PC-3 (cell line): Measurements from ENCODE around the gene EIF4ENIF1. TPM values are rescaled to one million over a fixed set of nuclear protein-coding genes. Genes with fewer than 3 reads are reported as not detected.

Experiments used
- ATAC-seq: fragments of 200-7000 bp; cut with Tn5 transposase; 2 replicates; pipeline ENCODE4 v1.9.1; 2020; ENCODE audit warnings: mild to moderate bottlenecking, moderate library complexity
- BruUV-seq: library from RNA; stranded (reverse); fragments of 400-500 nt; replicated peaks from 2 replicates; lab custom pipeline; 2021; lab: Mats Ljungman, UMichigan
- CTCF ChIA-PET: fragments of 300-600 bp; sonication (Branson Sonifier 250); formaldehyde crosslinking; loops from one replicate; lab custom pipeline; 2022; ENCODE audit warnings: antibody characterized with exemption; lab: Charles Lee
- POLR2A ChIA-PET: fragments of 300-600 bp; sonication (Branson Sonifier 250); formaldehyde crosslinking; loops from one replicate; lab custom pipeline; 2022; ENCODE audit warnings: antibody characterized with exemption; ENCODE audit not compliant: unreplicated experiment; lab: Charles Lee
- DNase-seq: peaks from one replicate; pipeline ENCODE4 v3.0.0-alpha.2; 2015
- H2AFZ ChIP-seq: fragments of 300-600 bp; sonication (generic); 2 replicates; pipeline ENCODE4 v1.6.0; 2016; ENCODE audit warnings: antibody characterized with exemption, low read length
- H3F3A ChIP-seq: fragments of 300-600 bp; sonication (generic); one replicate; pipeline ENCODE4 v1.6.0; 2017; ENCODE audit warnings: antibody characterized with exemption, low read length, control low read depth, mild to moderate bottlenecking; ENCODE audit not compliant: unreplicated experiment
- H3K27ac ChIP-seq: fragments of 300-600 bp; sonication (generic); 2 replicates; pipeline ENCODE4 v1.5.1; 2016; ENCODE audit warnings: mild to moderate bottlenecking, low read length
- H3K27me3 ChIP-seq: fragments of 300-600 bp; sonication (generic); 2 replicates; pipeline ENCODE4 v1.6.1; 2016; ENCODE audit warnings: low read length, mixed read lengths
- H3K36me3 ChIP-seq: fragments of 300-600 bp; sonication (generic); 2 replicates; pipeline ENCODE4 v1.6.1; 2016; ENCODE audit warnings: low read depth, mixed run types, low read length, mixed read lengths
- H3K4me1 ChIP-seq: fragments of 300-600 bp; sonication (generic); 2 replicates; pipeline ENCODE4 v1.5.1; 2016; ENCODE audit warnings: low read length; ENCODE audit not compliant: insufficient read depth
- H3K4me2 ChIP-seq: fragments of 300-600 bp; sonication (generic); 2 replicates; pipeline ENCODE4 v1.6.0; 2016; ENCODE audit warnings: low read length
- H3K4me3 ChIP-seq: fragments of 300-600 bp; sonication (generic); 2 replicates; pipeline ENCODE4 v1.5.1; 2016; ENCODE audit warnings: mild to moderate bottlenecking, low read length, mixed read lengths
- H3K79me2 ChIP-seq: fragments of 300-600 bp; sonication (generic); 2 replicates; pipeline ENCODE4 v1.6.1; 2017; ENCODE audit warnings: low read length, mixed read lengths
- H3K9ac ChIP-seq: fragments of 300-600 bp; sonication (generic); 2 replicates; pipeline ENCODE4 v1.6.0; 2016; ENCODE audit warnings: mild to moderate bottlenecking, low read length
- H3K9me2 ChIP-seq: fragments of 300-600 bp; sonication (generic); replicated peaks from 2 replicates; pipeline ENCODE4 v1.6.1; 2016; ENCODE audit warnings: mixed run types, low read length, mixed read lengths
- H3K9me3 ChIP-seq: fragments of 300-600 bp; sonication (generic); 2 replicates; pipeline ENCODE4 v1.6.1; 2016; ENCODE audit warnings: low read length, mixed read lengths
- H4K20me1 ChIP-seq: fragments of 300-600 bp; sonication (generic); 2 replicates; pipeline ENCODE4 v1.6.1; 2016; ENCODE audit warnings: low read length, mixed read lengths
- CTCF ChIP-seq: fragments of 300-600 bp; sonication (generic); conservative IDR thresholded peaks from 2 replicates; pipeline ENCODE4 v1.5.1; 2017; ENCODE audit warnings: antibody characterized with exemption, low read depth, mild to moderate bottlenecking, low read length
- EZH2 ChIP-seq: fragments of 300-600 bp; sonication (generic); IDR thresholded peaks from one replicate; pipeline ENCODE4 v1.6.1; 2017; ENCODE audit warnings: antibody characterized with exemption, mild to moderate bottlenecking, low read length; ENCODE audit not compliant: unreplicated experiment
- EZH2phosphoT487 ChIP-seq: fragments of 300-600 bp; sonication (generic); IDR thresholded peaks from 2 replicates; pipeline ENCODE4 v1.6.1; 2018; ENCODE audit warnings: mild to moderate bottlenecking, antibody characterized with exemption, low read length, borderline replicate concordance
- intact Hi-C: fragments of 100-400 bp; cut with micrococcal nuclease; formaldehyde crosslinking; loops from 2 replicates; pipeline ENCODE4 v1.9.0; 2023
- total RNA-seq: library from RNA; depleted of rRNA; stranded (reverse); fragments of >200 nt; gene quantifications from 2 replicates; pipeline ENCODE4 v1.2.3, GENCODE V29; 2014

The EIF4ENIF1 gene
- total RNA-seq, 1 experiment from 2014 or later, result 5.3 TPM

DNA sequence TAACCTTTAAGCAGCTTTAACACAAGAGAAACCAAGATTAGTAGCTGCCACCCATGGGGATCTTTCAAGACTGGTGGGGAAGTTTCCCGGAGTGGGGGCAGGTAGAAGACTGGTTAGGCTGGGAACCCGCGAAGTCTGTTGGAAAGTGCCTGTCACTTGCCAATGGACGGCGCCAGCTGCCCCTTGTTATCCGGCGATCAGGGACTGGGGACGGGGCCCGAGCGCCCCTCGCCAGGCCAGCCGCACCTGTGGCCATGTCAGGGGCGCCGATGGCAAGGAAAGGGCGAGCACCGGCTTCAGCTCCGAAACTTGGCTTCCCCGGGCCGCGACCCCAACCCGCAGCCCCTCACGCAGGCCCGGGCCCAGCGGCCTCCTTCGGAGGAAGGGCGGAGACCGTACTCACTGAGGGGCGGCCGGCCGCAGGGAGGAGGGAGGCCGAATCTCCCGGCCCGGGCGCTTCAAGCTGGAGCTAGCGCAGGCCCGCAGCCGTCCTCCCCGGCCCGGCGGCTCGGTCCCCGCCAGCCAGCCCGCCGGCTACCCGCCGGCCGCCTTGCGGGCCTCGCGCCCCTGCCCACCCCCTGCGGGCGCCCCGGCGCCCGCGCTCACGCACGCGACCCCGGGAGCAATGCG, 539 bp downstream of the EIF4ENIF1 start:
- H3K27me3 ChIP-seq, result no peaks in the 10 kb centered on the region
- H3K9ac ChIP-seq, result peak overlapping the region; percentile 86
- TF ChIP-seq EZH2phosphoT487, result no peak
- TF ChIP-seq CTCF, result no peak
- TF ChIP-seq EZH2, result no peak
- ChIA-PET POLR2A (no interaction called here), CTCF (no interaction called here)
- intact Hi-C loops, result no loop called here
- H2AFZ ChIP-seq, result peak overlapping the region; percentile 50; the same call in 1 of the 2 replicates
- H3K4me2 ChIP-seq, result peak overlapping the region; percentile 94
- peak overlapping the region; percentile 99 for H3K4me3 ChIP-seq
- no peaks in the 10 kb centered on the region for H4K20me1 ChIP-seq
- H3F3A ChIP-seq, result no peaks in the 10 kb centered on the region
- H3K9me2 ChIP-seq, result no peaks in the 10 kb centered on the region
- ATAC-seq (peak; percentile 44), DNase-seq (peak; percentile 4)
- H3K27ac ChIP-seq, result no peak overlapping the region
- no peaks in the 10 kb centered on the region for H3K9me3 ChIP-seq
- H3K79me2 ChIP-seq, result peaks cover 38% of the 10 kb centered on the region
- H3K36me3 ChIP-seq, result 0 out of 2 replicates have a peak, but pooled peaks cover 8% of the 10 kb centered on the region
- H3K4me1 ChIP-seq, result peaks cover 14% of the 10 kb centered on the region; the same call in 1 of the 2 replicates
- no TSS peak for BruUV-seq

DNA sequence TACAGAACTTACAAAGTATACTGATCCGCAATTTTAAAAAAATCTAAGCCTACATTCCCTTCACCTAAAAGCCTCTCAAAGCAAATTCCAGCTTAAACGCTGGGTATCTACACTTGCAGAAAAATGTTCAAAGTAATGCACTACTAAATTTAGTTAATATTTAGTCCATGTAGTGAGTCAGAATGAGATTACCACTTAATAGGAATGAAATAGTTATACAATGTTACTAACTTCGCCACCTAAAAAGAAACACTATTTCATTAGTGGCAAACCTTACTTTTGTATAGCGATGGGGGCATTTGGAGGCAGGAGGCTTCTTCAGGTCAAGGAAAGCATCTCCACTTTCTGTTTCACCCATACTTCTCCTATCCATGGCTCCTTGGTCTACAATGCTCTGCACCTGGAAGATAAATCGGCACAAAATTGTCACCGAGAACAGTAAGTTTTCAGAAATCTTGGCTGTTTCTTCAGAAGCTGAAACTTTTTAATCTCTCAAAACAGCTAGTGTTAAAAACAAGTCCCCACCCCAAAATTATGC, 1.2 kb downstream of the EIF4ENIF1 start:
- peak overlapping the region; percentile 50; the same call in 1 of the 2 replicates for H2AFZ ChIP-seq
- H3K36me3 ChIP-seq, result 0 out of 2 replicates have a peak, but pooled peaks cover 8% of the 10 kb centered on the region
- H3K4me2 ChIP-seq, result peak overlapping the region; percentile 94
- peak overlapping the region; percentile 86 for H3K9ac ChIP-seq
- no peaks in the 10 kb centered on the region for H3F3A ChIP-seq
- H3K79me2 ChIP-seq, result peaks cover 44% of the 10 kb centered on the region
- TF ChIP-seq EZH2 (no peak), EZH2phosphoT487 (no peak), CTCF (no peak)
- no peaks in the 10 kb centered on the region for H3K9me3 ChIP-seq
- intact Hi-C loops, result no loop called here
- ATAC-seq (no peak), DNase-seq (no peak)
- H3K27me3 ChIP-seq, result no peaks in the 10 kb centered on the region
- peak overlapping the region; percentile 99 for H3K4me3 ChIP-seq
- BruUV-seq, result TSS peak; percentile 33
- H3K4me1 ChIP-seq, result peaks cover 14% of the 10 kb centered on the region; the same call in 1 of the 2 replicates
- H3K27ac ChIP-seq, result no peak overlapping the region
- no peaks in the 10 kb centered on the region for H3K9me2 ChIP-seq
- no peaks in the 10 kb centered on the region for H4K20me1 ChIP-seq
- POLR2A ChIA-PET, result no interaction called here
- CTCF ChIA-PET, result no interaction called here

- no peak overlapping the region for H3K4me3 ChIP-seq
These were observed 2.7 kb downstream of the EIF4ENIF1 start for GRCh38 chr22:31486951-31487350.

More at GRCh38 chr22:31486951-31487350, 2.7 kb downstream of the EIF4ENIF1 start:
- BruUV-seq, result no TSS peak
- CTCF ChIA-PET, result no interaction called here
- H3K9ac ChIP-seq, result no peak overlapping the region
- intact Hi-C loops, result no loop called here
- no peaks in the 10 kb centered on the region for H4K20me1 ChIP-seq
- H3F3A ChIP-seq, result no peaks in the 10 kb centered on the region
- ATAC-seq (no peak), DNase-seq (no peak)
- H3K27me3 ChIP-seq, result no peaks in the 10 kb centered on the region
- H2AFZ ChIP-seq, result no peak overlapping the region
- no peak overlapping the region for H3K4me2 ChIP-seq
- H3K9me2 ChIP-seq, result no peaks in the 10 kb centered on the region
- TF ChIP-seq EZH2 (no peak), EZH2phosphoT487 (no peak), CTCF (no peak)
- H3K36me3 ChIP-seq, result 0 out of 2 replicates have a peak, but pooled peaks cover 8% of the 10 kb centered on the region
- no peak overlapping the region for H3K27ac ChIP-seq
- H3K9me3 ChIP-seq, result no peaks in the 10 kb centered on the region
- POLR2A ChIA-PET, result no interaction called here
- peaks cover 44% of the 10 kb centered on the region for H3K79me2 ChIP-seq
- peaks cover 14% of the 10 kb centered on the region; the same call in 1 of the 2 replicates for H3K4me1 ChIP-seq
